ENCODE measurements around the gene PGR.

PGR gene

DNA sequence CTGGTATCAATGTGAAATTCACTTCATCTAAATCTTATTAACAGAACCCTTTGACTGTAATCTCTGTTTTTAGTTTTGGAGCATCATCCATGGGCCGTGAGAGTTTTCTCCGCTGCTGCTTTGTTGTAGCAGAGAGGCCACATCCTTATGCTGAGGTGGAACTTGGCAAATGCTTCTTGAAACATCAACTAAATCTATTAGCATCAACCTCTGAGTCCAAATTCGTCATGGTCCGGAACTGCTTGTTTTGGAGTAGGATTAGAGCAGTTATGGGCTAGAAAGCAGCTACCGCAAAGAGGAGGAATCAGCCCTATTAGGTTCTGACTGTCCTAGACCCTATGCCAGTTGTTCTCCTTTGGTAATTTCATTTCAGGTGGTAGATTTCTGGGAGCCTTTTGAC, 117.7 kb downstream of the PGR start:
- Mint-ChIP-seq H3K4me3 (no peak overlapping the region), H3K27me3 (no peaks in the 10 kb centered on the region), H3K9me3 (peaks cover 2 to 3% of the 10 kb centered on the region in 2 donors), H3K4me1 (peaks cover 18 to 29% of the 10 kb centered on the region in 2 donors), H3K36me3 (peaks cover 0 to 3% of the 10 kb centered on the region in 2 donors), H3K27ac (no peak overlapping the region)
- no peak for ATAC-seq (replicated peaks)
- DNase-seq = no peak

DNA sequence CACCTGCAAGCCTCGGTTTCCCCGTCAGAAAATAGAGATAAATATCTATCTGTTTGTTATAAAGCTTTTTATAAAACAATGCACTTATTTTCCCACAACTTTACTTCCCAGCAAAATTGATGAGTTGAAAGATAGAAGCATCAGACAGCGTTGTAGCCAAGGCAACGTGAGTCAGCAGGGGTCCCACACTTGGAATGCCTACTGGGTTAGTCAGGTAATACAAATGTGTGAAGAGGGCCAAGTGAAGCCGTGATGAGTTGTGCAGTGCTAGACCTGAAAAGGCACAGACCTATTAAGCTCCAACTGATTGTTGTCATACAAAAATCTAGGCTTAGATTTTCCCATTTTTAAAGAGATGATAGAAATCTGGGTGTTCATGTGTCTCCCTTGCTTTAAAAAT, 118.7 kb downstream of the PGR start:
- H3K4me1 Mint-ChIP-seq = peaks cover 18 to 29% of the 10 kb centered on the region in 2 donors
- DNase-seq (no peak), ATAC-seq (replicated peaks) (no peak)
- H3K27ac Mint-ChIP-seq = no peak overlapping the region
- no peak overlapping the region for H3K4me3 Mint-ChIP-seq
- H3K27me3 Mint-ChIP-seq = no peaks in the 10 kb centered on the region
- H3K9me3 Mint-ChIP-seq = peaks cover 2 to 3% of the 10 kb centered on the region in 2 donors
- peaks cover 0 to 3% of the 10 kb centered on the region in 2 donors for H3K36me3 Mint-ChIP-seq

DNA sequence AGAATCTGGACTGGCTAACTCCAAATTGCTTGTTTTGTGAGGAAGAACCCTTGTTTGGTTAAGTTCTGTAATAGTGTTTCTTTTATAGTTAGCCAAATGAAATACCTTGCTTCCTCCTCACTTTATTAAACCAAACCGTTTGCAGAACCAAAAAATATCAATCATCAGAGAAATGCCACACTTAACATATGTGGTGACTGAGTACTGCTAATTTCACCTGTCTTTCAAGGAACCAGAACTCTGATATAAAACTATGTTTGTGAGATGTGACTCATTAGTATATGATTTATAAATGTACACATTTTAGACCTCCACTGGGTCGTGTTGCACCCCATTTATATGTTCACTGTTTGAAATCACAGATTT, 119.9 kb downstream of the PGR start:
- H3K4me3 Mint-ChIP-seq = peak overlapping the region in 1 of 2 donors; percentile 41
- H3K9me3 Mint-ChIP-seq = peaks cover 2 to 3% of the 10 kb centered on the region in 2 donors
- no peaks in the 10 kb centered on the region for H3K27me3 Mint-ChIP-seq
- ATAC-seq (replicated peaks) = peak; percentile 42 to 50
- peaks cover 0 to 3% of the 10 kb centered on the region in 2 donors for H3K36me3 Mint-ChIP-seq
- peaks cover 18 to 29% of the 10 kb centered on the region in 2 donors for H3K4me1 Mint-ChIP-seq
- no peak for DNase-seq
- peak overlapping the region; percentile 82 for H3K27ac Mint-ChIP-seq

DNA sequence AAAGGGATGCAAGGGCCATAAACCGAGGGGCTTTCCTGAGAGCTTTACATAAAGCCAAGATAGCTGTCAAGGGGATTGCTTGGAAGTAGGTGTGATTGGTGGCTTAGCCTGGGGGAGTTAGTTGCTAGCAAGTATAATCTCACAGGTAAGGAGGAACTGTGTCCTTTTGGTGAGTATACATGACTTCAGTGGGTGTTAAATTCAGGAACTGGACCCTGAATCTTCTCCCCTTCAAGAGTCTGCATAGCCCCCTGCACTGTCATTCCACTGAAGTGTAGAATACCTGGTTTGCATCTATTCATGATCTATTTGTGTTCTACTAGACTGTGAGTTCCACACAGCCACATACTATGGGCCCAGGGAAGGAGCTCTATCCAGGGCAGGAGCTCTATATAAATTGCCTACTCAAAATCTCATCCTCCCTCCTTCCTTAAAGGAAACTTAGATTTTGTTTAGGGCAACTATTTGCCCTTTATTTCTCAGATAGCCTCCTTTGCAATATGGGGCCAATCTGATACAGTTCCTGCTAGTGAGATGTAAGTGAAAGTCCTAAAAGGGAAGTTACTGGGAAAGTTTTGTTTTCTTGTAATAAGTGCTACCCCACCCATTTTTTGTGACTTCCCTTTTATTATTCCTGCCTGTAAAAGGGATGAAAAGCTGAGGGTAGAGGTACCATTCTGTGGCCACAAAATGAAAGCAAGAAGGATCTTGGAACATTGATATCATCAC, 120.5 kb downstream of the PGR start:
- Mint-ChIP-seq H3K27ac (peak overlapping the region; percentile 82), H3K27me3 (no peaks in the 10 kb centered on the region), H3K4me3 (peak overlapping the region; percentile 3 to 41), H3K4me1 (peaks cover 18 to 29% of the 10 kb centered on the region in 2 donors), H3K9me3 (peaks cover 2 to 3% of the 10 kb centered on the region in 2 donors), H3K36me3 (peaks cover 0 to 3% of the 10 kb centered on the region in 2 donors)
- DNase-seq = peak; percentile 13
- peak; percentile 93 to 95 for ATAC-seq (replicated peaks)

DNA sequence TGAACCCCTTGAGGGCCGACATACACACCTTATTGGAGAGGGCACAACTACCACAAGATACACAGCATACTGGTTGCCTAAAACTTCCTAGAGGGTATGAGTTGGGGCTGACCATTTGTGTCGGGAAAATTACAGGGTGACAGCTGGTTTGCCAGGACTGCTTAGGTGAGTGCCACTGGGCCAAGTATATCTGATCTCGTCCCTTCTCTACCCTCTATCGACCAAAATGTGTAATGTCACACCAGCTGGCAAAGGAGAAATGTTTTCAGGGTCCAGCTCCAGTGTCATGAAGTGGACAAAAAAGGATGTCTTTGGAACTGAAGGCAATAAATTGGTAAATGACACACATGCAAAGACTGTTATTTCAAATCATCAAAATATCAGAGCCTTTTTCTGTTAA, 126.1 kb downstream of the PGR start:
- Mint-ChIP-seq H3K4me3 (no peak overlapping the region), H3K27me3 (peaks cover 11% of the 10 kb centered on the region in 2 donors), H3K27ac (no peak overlapping the region), H3K36me3 (no peaks in the 10 kb centered on the region), H3K9me3 (no peaks in the 10 kb centered on the region), H3K4me1 (peaks cover 9 to 19% of the 10 kb centered on the region in 2 donors)
- ATAC-seq (replicated peaks) (no peak), DNase-seq (no peak)

DNA sequence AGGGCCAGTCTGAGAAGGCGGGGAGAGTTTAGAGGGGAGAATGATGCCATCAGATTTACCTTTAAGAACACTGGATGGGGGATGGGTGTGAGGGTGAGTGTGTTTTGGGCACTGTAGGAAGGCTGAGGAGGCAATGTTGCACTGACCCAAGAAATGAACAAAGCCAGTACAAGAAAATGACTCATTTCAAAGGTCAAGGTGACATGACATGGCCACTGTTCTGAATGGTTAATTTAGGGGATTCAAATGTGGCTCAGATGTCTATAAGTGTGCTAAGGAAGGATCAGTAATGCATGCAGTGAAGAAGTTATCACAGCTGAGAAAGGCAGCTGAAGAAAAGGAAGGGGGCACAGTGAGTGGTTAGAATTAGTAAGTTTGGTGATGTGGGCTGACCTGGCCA, 129.9 kb downstream of the PGR start:
- no peak overlapping the region for H3K4me3 Mint-ChIP-seq
- ATAC-seq (replicated peaks) (peak; percentile 93 to 96), DNase-seq (peak; percentile 44)
- peaks cover 7 to 10% of the 10 kb centered on the region in 2 donors for H3K4me1 Mint-ChIP-seq
- no peak overlapping the region for H3K27ac Mint-ChIP-seq
- no peaks in the 10 kb centered on the region for H3K9me3 Mint-ChIP-seq
- H3K36me3 Mint-ChIP-seq = no peaks in the 10 kb centered on the region
- H3K27me3 Mint-ChIP-seq = peaks cover 11% of the 10 kb centered on the region in 2 donors

DNA sequence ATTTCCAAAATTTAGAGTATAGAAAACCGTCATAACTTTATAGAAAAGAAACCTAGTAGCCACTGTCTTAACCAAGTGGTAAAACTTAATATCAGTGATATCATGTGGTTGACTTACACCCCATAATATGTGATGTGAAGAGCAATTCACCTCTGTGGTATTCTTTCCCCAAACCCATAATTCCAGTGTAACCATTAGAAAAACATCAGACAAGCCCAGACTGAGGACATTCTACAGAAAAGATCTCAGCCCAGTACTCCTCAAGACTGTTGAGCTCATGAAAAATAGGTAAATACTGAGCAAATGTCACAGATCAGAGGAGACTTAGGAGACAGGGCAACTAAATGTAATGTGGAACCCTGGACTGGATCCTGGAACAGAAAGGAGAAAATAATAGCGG, 134.6 kb downstream of the PGR start:
- Mint-ChIP-seq H3K4me3 (no peak overlapping the region), H3K9me3 (no peaks in the 10 kb centered on the region), H3K36me3 (no peaks in the 10 kb centered on the region), H3K27me3 (no peaks in the 10 kb centered on the region), H3K4me1 (peaks cover 7 to 8% of the 10 kb centered on the region in 2 donors), H3K27ac (no peak overlapping the region)
- DNase-seq (no peak), ATAC-seq (replicated peaks) (no peak)

DNA sequence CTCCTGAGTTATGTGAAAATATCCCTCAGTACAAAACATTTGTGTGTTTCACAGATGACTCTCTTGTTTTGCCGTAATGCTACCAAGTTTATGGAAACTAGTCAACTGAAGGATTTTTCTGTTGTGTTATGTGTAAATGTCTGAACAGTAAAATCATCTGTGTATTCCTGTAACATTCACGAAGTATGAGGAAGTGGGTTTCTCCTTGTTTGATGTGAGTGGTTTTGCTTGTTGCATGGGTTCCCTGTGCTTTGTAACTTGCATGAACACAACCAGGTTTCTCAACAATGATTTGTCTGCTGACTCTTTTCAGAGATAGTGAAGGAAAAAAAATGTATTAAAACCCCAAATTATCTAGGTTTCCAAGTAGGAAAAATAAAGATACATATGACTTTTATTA, 138.1 kb downstream of the PGR start:
- no peaks in the 10 kb centered on the region for H3K27me3 Mint-ChIP-seq
- ATAC-seq (replicated peaks) (peak; percentile 25 to 51), DNase-seq (no peak)
- H3K9me3 Mint-ChIP-seq = no peaks in the 10 kb centered on the region
- peaks cover 0 to 3% of the 10 kb centered on the region in 2 donors for H3K36me3 Mint-ChIP-seq
- H3K4me1 Mint-ChIP-seq = no peaks in the 10 kb centered on the region
- no peak overlapping the region for H3K4me3 Mint-ChIP-seq
- H3K27ac Mint-ChIP-seq = no peak overlapping the region

DNA sequence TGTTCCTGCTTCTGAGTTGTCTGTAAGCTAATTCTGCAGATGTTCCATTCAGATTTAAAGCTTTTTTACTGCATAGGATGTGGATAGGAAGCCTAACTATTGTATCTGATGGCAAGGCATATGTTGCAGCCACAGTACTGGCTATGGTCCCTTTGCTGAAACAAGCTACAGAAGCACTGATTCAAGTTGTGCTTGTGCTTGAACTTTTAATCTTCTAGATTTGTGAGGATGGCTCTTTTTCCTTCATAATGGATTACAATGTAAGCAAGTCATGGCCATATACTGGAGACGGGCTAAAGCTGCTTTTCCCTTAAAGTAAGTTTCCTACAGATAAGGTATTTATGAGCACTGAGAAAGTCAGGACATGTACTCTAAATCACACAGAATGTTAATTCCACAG, 138.7 kb downstream of the PGR start:
- Mint-ChIP-seq H3K36me3 (peaks cover 0 to 3% of the 10 kb centered on the region in 2 donors), H3K27me3 (no peaks in the 10 kb centered on the region), H3K4me3 (no peak overlapping the region), H3K4me1 (no peaks in the 10 kb centered on the region), H3K9me3 (no peaks in the 10 kb centered on the region), H3K27ac (no peak overlapping the region)
- DNase-seq (no peak), ATAC-seq (replicated peaks) (no peak)

DNA sequence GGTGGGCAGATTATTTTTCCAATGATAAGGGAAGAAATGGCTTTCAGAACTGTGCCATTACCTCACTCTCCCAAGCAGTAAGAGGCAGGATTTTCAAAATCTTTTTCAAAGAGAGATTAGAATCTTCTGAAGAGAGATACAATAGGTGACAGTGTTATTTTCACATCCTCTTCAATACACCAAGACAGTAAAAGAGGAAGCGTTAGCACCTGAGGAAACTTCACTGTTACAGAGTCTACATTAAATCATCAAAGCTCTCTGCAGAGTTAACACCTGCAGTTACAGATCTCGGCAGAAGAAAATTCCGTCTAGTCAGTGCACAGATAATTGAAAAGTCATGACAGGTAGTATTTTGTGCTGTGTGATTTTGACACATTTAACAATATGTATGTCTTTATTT, 144.9 kb downstream of the PGR start:
- peak; percentile 91 to 96 for ATAC-seq (replicated peaks)
- H3K4me1 Mint-ChIP-seq = peaks cover 13% of the 10 kb centered on the region in 2 donors
- no peaks in the 10 kb centered on the region for H3K9me3 Mint-ChIP-seq

DNA sequence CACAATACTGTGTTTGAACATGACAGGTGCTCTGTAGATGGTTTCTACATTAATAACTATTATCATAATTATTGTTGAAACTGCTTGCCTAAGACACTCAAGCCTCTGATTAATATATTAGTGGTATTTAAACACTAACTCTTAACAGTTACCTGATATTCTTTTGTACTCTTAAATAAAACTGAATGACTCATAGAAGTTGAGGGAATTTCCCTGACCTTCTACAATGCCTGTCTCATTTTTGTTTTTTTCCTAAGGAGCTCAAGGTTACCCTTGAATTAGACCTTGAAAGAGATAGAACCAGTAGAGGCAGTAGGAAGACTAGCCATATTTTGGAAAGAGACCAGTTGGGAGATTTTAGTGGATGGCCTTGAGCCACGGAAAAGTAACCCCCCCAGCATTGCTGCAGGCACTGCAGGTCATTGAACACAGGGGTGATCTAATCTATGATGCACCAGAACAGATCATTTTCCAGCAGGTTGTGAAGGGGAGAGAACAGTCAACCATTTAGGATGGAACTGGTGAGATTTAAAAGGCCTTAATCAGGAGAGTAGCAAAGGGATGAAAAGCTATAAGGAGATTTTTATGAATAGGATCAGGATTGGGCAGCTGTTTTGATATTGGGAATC, 148.3 kb downstream of the PGR start:
- H3K36me3 Mint-ChIP-seq = peaks cover 17 to 22% of the 10 kb centered on the region in 2 donors
- no peak overlapping the region for H3K4me3 Mint-ChIP-seq
- H3K4me1 Mint-ChIP-seq = peaks cover 13% of the 10 kb centered on the region in 2 donors
- H3K27ac Mint-ChIP-seq = peak overlapping the region; percentile 2
- H3K27me3 Mint-ChIP-seq = no peaks in the 10 kb centered on the region
- peak; percentile 42 to 50 for ATAC-seq (replicated peaks)
- DNase-seq = no peak
- no peaks in the 10 kb centered on the region for H3K9me3 Mint-ChIP-seq

More for the DNA sequence above, 144.9 kb downstream of the PGR start:
- no peak for DNase-seq
- Mint-ChIP-seq H3K4me3 (no peak overlapping the region), H3K36me3 (peaks cover 8 to 13% of the 10 kb centered on the region in 2 donors), H3K27ac (no peak overlapping the region), H3K27me3 (no peaks in the 10 kb centered on the region)

DNA sequence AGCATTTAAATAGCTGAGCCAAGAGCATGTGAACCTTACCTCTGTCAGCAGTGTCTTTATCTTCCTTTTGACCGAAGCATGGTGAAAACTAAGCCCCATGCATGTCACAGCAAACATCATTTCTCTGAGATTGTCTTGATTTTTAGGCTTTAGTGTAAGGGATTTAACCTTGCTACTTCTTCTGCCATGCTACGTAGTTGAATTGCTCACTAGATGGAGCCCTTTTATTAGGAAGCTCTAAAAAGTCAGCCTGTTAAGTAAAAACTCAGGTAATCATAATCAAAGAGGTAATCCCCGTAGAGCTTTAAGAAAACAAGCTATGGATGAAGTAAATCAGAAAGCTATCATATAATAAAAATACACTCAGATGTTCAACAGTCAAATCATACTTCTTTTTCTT, 149.5 kb downstream of the PGR start:
- Mint-ChIP-seq H3K4me1 (peaks cover 13% of the 10 kb centered on the region in 2 donors), H3K4me3 (no peak overlapping the region), H3K36me3 (peaks cover 17 to 25% of the 10 kb centered on the region in 2 donors), H3K27ac (no peak overlapping the region), H3K27me3 (no peaks in the 10 kb centered on the region), H3K9me3 (no peaks in the 10 kb centered on the region)
- no peak for ATAC-seq (replicated peaks)
- DNase-seq = no peak
